ENCODE data around the gene ZNF282.
"Not testable (repeated sequence)": the region's sequence is repeated elsewhere in the genome, so short reads cannot be mapped to it uniquely, and the experiment has no call there.

ZNF282 gene

GRCh38 chr7:149261829-149262617 lies 66.7 kb downstream of the ZNF282 start, which contains the start of gene ZNF783:
Gene ZNF783, plus strand, starts transcription at chr7:149262196. Its CDS starts 138 bp downstream, at chr7:149262334.
- DNase-seq: peak; percentile 64

DNA sequence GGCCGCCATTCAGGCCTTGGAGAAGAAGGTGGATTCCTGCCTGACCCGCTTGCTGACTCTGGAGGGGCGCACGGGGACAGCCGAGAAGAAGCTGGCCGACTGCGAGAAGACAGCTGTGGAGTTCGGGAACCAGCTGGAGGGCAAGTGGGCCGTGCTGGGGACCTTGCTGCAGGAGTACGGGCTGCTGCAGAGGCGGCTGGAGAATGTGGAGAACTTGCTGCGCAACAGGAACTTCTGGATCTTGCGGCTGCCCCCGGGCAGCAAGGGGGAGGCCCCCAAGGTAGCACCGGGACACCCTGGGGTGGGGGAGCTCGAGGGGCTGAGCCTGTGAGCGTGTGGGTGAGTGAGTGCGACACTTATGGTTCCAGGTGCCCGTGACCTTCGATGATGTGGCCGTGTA lies 71.1 kb downstream of the ZNF282 start:
- DNase-seq: no peak

GRCh38 chr7:149267733-149268132 lies 72.4 kb downstream of the ZNF282 start:
- DNase-seq: no peak

DNA sequence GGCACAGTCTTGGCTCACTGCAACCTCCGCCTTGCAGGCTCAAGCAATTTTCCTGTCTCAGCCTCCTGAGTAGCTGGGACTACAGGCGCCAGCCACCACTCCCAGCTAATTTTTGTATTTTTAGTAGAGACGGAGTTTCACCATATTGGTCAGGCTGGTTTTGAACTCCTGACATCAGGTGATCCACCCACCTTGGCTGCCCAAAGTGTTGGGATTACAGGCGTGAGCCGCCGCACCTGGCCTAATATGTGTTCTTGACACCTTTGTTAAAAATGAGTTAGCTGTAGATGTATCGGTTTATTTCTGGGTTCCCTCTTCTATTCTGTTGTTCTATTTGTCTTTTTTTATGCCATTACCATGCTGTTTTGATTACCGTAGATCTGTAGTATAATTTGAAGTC lies 79.1 kb downstream of the ZNF282 start:
- DNase-seq: not testable (repeated sequence)

Measured in NCI-H1436 (cell line).